GM12878 (cell line): ENCODE measurements around the gene HOGA1.

Experiments
- FOXK2 ChIP-seq: fragments of 450-650 bp; IDR thresholded peaks from 2 replicates; pipeline ENCODE4 v1.6.1; 2017; ENCODE audit warnings: mild to moderate bottlenecking, moderate library complexity
- TF ChIP-seq, protein P1 (sequence below), 3 experiments: IDR thresholded peaks in 2 of 3; conservative IDR thresholded peaks in 1 of 3; 2 replicates each; pipeline ENCODE4 v1.5.1; 2011; ENCODE audit warnings: low read depth in 3 of 3, low read length in 3 of 3, mild to moderate bottlenecking in 3 of 3, control low read depth in 2 of 3, moderate library complexity in 2 of 3, inconsistent platforms in 1 of 3, mixed read lengths in 1 of 3; ENCODE audit not compliant: control insufficient read depth in 2 of 3, insufficient read depth in 1 of 3; ENCODE audit errors: extremely low read depth in 1 of 3

DNA sequence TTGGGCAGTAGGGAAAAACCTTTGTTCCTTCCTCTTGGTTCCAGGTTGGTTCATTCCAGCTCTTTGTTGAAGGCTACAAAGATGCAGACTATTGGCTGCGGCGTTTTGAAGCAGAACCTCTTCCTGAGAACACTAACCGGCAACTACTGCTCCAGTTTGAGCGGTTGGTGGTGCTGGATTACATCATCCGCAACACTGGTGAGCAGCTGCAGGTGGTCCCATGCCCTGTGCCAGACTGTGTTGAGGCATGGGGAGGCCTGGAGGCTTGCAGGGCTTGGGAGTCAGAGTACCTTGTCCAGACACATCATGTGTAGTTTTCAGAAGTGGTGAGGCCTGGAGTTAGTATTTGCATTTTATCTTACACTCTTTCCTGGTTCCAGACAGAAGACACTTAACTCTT is 72.6 kb downstream of the HOGA1 start:
- TF ChIP-seq, protein P1, sequence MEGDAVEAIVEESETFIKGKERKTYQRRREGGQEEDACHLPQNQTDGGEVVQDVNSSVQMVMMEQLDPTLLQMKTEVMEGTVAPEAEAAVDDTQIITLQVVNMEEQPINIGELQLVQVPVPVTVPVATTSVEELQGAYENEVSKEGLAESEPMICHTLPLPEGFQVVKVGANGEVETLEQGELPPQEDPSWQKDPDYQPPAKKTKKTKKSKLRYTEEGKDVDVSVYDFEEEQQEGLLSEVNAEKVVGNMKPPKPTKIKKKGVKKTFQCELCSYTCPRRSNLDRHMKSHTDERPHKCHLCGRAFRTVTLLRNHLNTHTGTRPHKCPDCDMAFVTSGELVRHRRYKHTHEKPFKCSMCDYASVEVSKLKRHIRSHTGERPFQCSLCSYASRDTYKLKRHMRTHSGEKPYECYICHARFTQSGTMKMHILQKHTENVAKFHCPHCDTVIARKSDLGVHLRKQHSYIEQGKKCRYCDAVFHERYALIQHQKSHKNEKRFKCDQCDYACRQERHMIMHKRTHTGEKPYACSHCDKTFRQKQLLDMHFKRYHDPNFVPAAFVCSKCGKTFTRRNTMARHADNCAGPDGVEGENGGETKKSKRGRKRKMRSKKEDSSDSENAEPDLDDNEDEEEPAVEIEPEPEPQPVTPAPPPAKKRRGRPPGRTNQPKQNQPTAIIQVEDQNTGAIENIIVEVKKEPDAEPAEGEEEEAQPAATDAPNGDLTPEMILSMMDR (IDR thresholded peaks at IDR 0.05 in 2 of 3, conservative IDR thresholded peaks at IDR 0.05 in 1 of 3; ENCODE audit: control insufficient read depth in 2 of 3, extremely low read depth in 1 of 3, insufficient read depth in 1 of 3, low read depth in 3 of 3, low read length in 3 of 3): no peak
- no peak for TF ChIP-seq FOXK2
